NB4 (cell line): ENCODE measurements around the gene STUM.

Source experiments
- CTCF ChIP-seq: IDR thresholded peaks from one replicate; pipeline ENCODE4 v1.5.1; 2012; ENCODE audit warnings: low read depth, low read length
- POLR2A ChIP-seq: IDR thresholded peaks from 2 replicates; pipeline ENCODE4 v1.6.1; 2011; ENCODE audit warnings: mild to moderate bottlenecking; ENCODE audit not compliant: insufficient read length; ENCODE audit errors: extremely low read depth

GRCh38 chr1:226646870-226647449, 98.4 kb downstream of the STUM start:
- TF ChIP-seq CTCF (no peak), POLR2A (no peak)
